Type B pancreatic cell (in vitro differentiated cells): ENCODE results near the gene SCYL2. TPM values are rescaled to one million over a fixed set of nuclear protein-coding genes. Genes with fewer than 3 reads are reported as not detected.

Experiments used
- DNase-seq: peaks from one replicate; pipeline ENCODE4 v3.0.0; 2021; ENCODE audit warnings: mixed read lengths; ENCODE audit not compliant: unreplicated experiment; ENCODE audit errors: extremely low spot score
- H3K27ac Mint-ChIP-seq: 2 replicates; pipeline ENCODE4 v1.8.0; 2021; ENCODE audit warnings: mild to moderate bottlenecking, mixed read lengths
- H3K27me3 Mint-ChIP-seq: 2 replicates; pipeline ENCODE4 v1.8.0; 2021; ENCODE audit warnings: mixed read lengths
- H3K36me3 Mint-ChIP-seq: 2 replicates; pipeline ENCODE4 v1.8.0; 2021; ENCODE audit warnings: mixed read lengths
- H3K4me1 Mint-ChIP-seq: one replicate; pipeline ENCODE4 v1.8.0; 2021; ENCODE audit warnings: mixed read lengths; ENCODE audit not compliant: unreplicated experiment
- H3K4me3 Mint-ChIP-seq: 2 replicates; pipeline ENCODE4 v1.8.0; 2021; ENCODE audit warnings: mild to moderate bottlenecking, mixed read lengths
- H3K9me3 Mint-ChIP-seq: 2 replicates; pipeline ENCODE4 v1.8.0; 2021; ENCODE audit warnings: mixed read lengths
- total RNA-seq: library from RNA; stranded (reverse); gene quantifications from 2 replicates; pipeline ENCODE4 v1.2.1, GENCODE V29; 2021; ENCODE audit warnings: low replicate concordance
- TF ChIP-seq, protein P1 (sequence below): fragments of 200-600 bp; sonication (generic); conservative IDR thresholded peaks from 2 replicates; pipeline ENCODE4 v1.5.0; 2021; ENCODE audit warnings: antibody characterized with exemption, mild to moderate bottlenecking

Gene SCYL2
- total RNA-seq, 1 donor from 2014 or later: 53.9 TPM

DNA sequence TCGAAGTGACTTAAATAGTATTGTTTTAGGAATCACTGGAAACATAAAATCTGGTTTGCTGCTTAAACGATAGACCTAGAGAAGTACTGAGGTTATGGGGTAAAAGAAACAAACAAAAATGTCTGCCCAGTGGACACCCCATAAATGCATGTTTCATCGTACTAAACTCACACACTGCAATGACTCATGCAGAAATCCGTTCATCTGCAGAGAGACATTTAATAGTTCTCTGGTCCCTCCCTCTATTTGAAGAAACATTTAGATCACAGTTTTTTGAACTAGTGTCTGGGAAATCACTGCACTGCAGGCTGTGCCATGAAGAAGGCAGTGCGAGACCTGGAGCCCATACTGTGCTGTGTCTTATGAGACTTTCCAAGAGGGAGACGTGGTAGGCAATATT, 115.4 kb downstream of the SCYL2 start:
- Mint-ChIP-seq H3K4me3 (no peak overlapping the region), H3K27me3 (no peaks in the 10 kb centered on the region)

DNA sequence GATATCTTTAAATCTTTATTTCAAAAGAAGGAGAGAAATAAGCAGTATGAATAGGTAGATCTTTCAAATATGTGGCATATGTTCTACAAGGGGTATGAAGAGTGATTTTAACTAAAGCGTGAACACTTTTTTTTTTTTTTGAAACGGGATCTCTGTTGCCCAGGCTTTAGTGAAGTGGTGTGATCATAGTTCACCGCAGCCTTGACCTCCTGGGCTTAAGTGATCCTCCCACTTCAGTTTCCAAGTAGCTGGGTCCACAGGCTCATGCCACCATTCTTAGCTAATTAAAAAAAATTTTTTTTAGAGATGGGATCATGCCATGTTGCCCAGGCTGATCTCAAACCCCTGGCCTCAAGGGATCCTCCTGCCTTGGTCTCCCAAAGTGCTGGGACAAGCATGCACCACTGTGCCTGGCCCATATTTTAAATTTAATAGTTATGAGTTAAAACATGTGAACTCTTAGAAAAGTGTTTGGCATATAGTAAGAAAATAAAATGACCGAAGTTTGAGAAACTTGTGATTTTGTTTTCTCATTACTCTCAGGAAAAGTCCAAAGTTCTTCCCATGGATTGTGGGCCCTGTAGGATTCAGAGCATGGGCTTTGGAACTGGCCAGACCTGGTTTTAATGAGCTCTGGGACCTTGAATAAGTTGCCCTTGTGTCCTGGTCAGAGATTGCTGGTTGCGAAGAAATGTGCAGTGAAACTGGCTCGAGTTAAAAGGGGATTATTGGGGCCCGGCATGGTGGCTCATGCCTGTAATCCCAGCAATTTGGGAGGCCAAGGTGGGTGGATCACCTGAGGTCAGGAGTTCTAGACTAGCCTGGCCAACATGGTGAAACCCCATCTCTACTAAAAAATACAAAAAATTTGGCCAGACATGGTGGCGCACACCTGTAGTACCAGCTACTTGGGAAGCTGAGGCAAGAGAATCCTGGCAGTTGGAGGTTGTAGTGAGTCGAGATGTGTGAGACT, 116.9 kb downstream of the SCYL2 start:
- H3K27ac Mint-ChIP-seq: no peak overlapping the region
- DNase-seq: no peak
- H3K36me3 Mint-ChIP-seq: no peaks in the 10 kb centered on the region
- TF ChIP-seq, protein P1, sequence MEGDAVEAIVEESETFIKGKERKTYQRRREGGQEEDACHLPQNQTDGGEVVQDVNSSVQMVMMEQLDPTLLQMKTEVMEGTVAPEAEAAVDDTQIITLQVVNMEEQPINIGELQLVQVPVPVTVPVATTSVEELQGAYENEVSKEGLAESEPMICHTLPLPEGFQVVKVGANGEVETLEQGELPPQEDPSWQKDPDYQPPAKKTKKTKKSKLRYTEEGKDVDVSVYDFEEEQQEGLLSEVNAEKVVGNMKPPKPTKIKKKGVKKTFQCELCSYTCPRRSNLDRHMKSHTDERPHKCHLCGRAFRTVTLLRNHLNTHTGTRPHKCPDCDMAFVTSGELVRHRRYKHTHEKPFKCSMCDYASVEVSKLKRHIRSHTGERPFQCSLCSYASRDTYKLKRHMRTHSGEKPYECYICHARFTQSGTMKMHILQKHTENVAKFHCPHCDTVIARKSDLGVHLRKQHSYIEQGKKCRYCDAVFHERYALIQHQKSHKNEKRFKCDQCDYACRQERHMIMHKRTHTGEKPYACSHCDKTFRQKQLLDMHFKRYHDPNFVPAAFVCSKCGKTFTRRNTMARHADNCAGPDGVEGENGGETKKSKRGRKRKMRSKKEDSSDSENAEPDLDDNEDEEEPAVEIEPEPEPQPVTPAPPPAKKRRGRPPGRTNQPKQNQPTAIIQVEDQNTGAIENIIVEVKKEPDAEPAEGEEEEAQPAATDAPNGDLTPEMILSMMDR: no peak
- no peak overlapping the region for H3K4me3 Mint-ChIP-seq
- H3K4me1 Mint-ChIP-seq: no peaks in the 10 kb centered on the region
- H3K9me3 Mint-ChIP-seq: no peaks in the 10 kb centered on the region
- no peaks in the 10 kb centered on the region for H3K27me3 Mint-ChIP-seq

More for the DNA sequence above, 115.4 kb downstream of the SCYL2 start:
- Mint-ChIP-seq H3K36me3 (no peaks in the 10 kb centered on the region), H3K9me3 (no peaks in the 10 kb centered on the region), H3K4me1 (no peaks in the 10 kb centered on the region), H3K27ac (no peak overlapping the region)
- DNase-seq: no peak
- TF ChIP-seq, protein P1: no peak

DNA sequence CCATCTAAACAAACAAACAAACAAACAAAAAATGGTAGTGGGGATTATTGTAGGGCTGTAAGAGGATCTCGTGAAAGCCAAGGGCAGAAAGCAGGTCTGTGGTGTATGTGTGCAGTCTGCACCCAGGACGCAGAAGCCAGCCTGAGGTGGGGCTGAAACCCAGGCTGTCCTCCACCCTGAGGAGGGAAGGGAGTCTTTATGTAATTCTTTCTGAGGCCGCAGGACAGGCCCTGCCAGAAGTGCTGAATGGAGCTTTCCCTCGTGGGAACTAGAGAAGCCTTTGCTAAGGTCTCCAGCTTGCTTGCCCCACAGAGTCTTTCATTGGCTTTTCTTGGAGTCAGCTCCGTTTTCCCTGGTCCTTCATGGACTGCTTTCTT, 117.6 kb downstream of the SCYL2 start:
- TF ChIP-seq, protein P1: no peak
- no peak for DNase-seq
- Mint-ChIP-seq H3K27me3 (no peaks in the 10 kb centered on the region), H3K4me1 (no peaks in the 10 kb centered on the region), H3K9me3 (no peaks in the 10 kb centered on the region), H3K4me3 (no peak overlapping the region), H3K36me3 (no peaks in the 10 kb centered on the region), H3K27ac (no peak overlapping the region)

DNA sequence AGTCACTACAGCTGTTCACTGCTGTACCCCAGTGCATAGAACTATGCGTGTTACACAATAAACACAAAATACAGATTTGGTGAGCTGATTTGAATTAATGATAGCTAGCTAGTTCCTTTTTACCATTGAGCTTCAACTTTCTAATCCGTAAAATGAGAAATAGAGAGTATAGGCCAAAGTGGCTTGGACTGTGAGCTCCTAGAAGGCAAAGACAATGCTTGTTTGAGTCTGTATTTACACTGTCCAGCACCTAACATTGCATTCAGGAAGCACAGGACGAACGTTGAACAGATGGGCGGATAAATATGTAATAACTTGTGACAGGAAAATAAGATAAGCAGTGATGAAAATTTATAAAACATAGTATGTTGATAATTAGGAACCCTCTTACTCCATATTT, 121.4 kb downstream of the SCYL2 start:
- no peak for DNase-seq
- Mint-ChIP-seq H3K27ac (no peak overlapping the region), H3K4me3 (no peak overlapping the region), H3K9me3 (no peaks in the 10 kb centered on the region), H3K36me3 (no peaks in the 10 kb centered on the region), H3K27me3 (no peaks in the 10 kb centered on the region), H3K4me1 (no peaks in the 10 kb centered on the region)
- TF ChIP-seq, protein P1: no peak

Other genes with a start within 250 kb of the SCYL2 start
- gene BLTP3B, start 124.3 kb upstream of the SCYL2 start, total RNA-seq: 12.0 and 19.5 TPM in 2 replicates
- 24.1 and 32.9 TPM in 2 replicates for gene ACTR6, start 66.4 kb upstream of the SCYL2 start, total RNA-seq
- 1.6 and 2.6 TPM in 2 replicates for gene DEPDC4, start 98 bp upstream of the SCYL2 start, total RNA-seq
- 2.6 and 6.1 TPM in 2 replicates for gene SLC17A8, start 89.9 kb downstream of the SCYL2 start, total RNA-seq
- gene NR1H4, start 206.7 kb downstream of the SCYL2 start, total RNA-seq: 2.1 and 9.5 TPM in 2 replicates